ENCODE results near the gene TMPRSS3. TPM values are rescaled to one million over a fixed set of nuclear protein-coding genes. Genes with fewer than 3 reads are reported as not detected.

TMPRSS3 gene
- total RNA-seq (ENCODE audit: low replicate concordance) = not detected in 2 replicates

GRCh38 chr21:42395905-42396651 is at the start of gene TMPRSS3:
Gene TMPRSS3, minus strand, starts transcription at chr21:42396052. Its CDS starts 635 bp downstream, at chr21:42395417.
- H3K4me2 ChIP-seq = no peak within 1 kb of the TSS
- H3K27me3 Mint-ChIP-seq (ENCODE audit: insufficient read depth, low read depth) = peaks cover 9% of the 10 kb centered on the region
- H3K79me2 ChIP-seq (ENCODE audit: low read depth) = no peaks in the 10 kb centered on the region
- TF ChIP-seq EZH2phosphoT487 (IDR thresholded peaks at IDR 0.05) = no peak
- no peak for TF ChIP-seq EZH2 (IDR thresholded peaks at IDR 0.05)
- no peak for TF ChIP-seq CTCF (IDR thresholded peaks at IDR 0.05)
- no peak for DNase-seq (ENCODE audit: low spot score)
- H3K9me3 ChIP-seq (ENCODE audit: low read depth) = no peaks in the 10 kb centered on the region
- no peaks in the 10 kb centered on the region for H3K36me3 Mint-ChIP-seq
- no peaks in the 10 kb centered on the region for H3F3A ChIP-seq (ENCODE audit: low read depth)
- no peaks in the 10 kb centered on the region for H3K9me3 Mint-ChIP-seq
- no peak within 1 kb of the TSS for H3K27ac Mint-ChIP-seq
- H3K9ac ChIP-seq = no peak within 1 kb of the TSS
- H3K4me1 ChIP-seq = peaks cover 5% of the 10 kb centered on the region
- H3K36me3 ChIP-seq = no peaks in the 10 kb centered on the region
- peaks cover 22% of the 10 kb centered on the region for H3K4me1 Mint-ChIP-seq
- H2AFZ ChIP-seq (replicated peaks) = no peak within 1 kb of the TSS
- no peaks in the 10 kb centered on the region for H4K20me1 ChIP-seq (ENCODE audit: low read depth)
- H3K27me3 ChIP-seq = no peaks in the 10 kb centered on the region
- no peak within 1 kb of the TSS for H3K4me3 ChIP-seq
- no peak within 1 kb of the TSS for H3K4me3 Mint-ChIP-seq
- H3K27ac ChIP-seq = no peak within 1 kb of the TSS

- Histone ChIP-seq H2AFZ (replicated peaks) (no peak overlapping the region), H3F3A (ENCODE audit: low read depth) (peaks cover 3% of the 10 kb centered on the region), H3K9ac (no peak overlapping the region), H3K4me2 (no peak overlapping the region), H4K20me1 (ENCODE audit: low read depth) (no peaks in the 10 kb centered on the region), H3K4me3 (no peak overlapping the region), H3K9me3 (ENCODE audit: low read depth) (no peaks in the 10 kb centered on the region), H3K79me2 (ENCODE audit: low read depth) (no peaks in the 10 kb centered on the region), H3K4me1 (no peaks in the 10 kb centered on the region), H3K36me3 (no peaks in the 10 kb centered on the region), H3K27me3 (no peaks in the 10 kb centered on the region), H3K27ac (no peak overlapping the region)
- Mint-ChIP-seq H3K9me3 (no peaks in the 10 kb centered on the region), H3K4me3 (no peak overlapping the region), H3K27me3 (ENCODE audit: insufficient read depth, low read depth) (peaks cover 12% of the 10 kb centered on the region), H3K4me1 (peaks cover 6% of the 10 kb centered on the region), H3K27ac (no peak overlapping the region), H3K36me3 (no peaks in the 10 kb centered on the region)
- TF ChIP-seq CTCF (IDR thresholded peaks at IDR 0.05) = no peak
- no peak for DNase-seq (ENCODE audit: low spot score)
These were observed 49.5 kb upstream of the TMPRSS3 start for GRCh38 chr21:42445311-42445710.

GRCh38 chr21:42444745-42445059 is 48.9 kb upstream of the TMPRSS3 start:
- H2AFZ ChIP-seq (replicated peaks) = no peak overlapping the region
- H3F3A ChIP-seq (ENCODE audit: low read depth) = peaks cover 3% of the 10 kb centered on the region
- no peaks in the 10 kb centered on the region for H3K27me3 ChIP-seq
- H3K4me2 ChIP-seq = no peak overlapping the region
- Mint-ChIP-seq H3K9me3 (no peaks in the 10 kb centered on the region), H3K4me3 (no peak overlapping the region), H3K27me3 (ENCODE audit: insufficient read depth, low read depth) (peaks cover 15% of the 10 kb centered on the region), H3K4me1 (peaks cover under 1% of the 10 kb centered on the region), H3K36me3 (no peaks in the 10 kb centered on the region), H3K27ac (peak overlapping the region; percentile 33)
- H3K9ac ChIP-seq = no peak overlapping the region
- DNase-seq (ENCODE audit: low spot score) = no peak
- no peaks in the 10 kb centered on the region for H3K36me3 ChIP-seq
- TF ChIP-seq EZH2 (IDR thresholded peaks at IDR 0.05) (no peak), CTCF (IDR thresholded peaks at IDR 0.05) (no peak), EZH2phosphoT487 (IDR thresholded peaks at IDR 0.05) (no peak)
- no peaks in the 10 kb centered on the region for H3K9me3 ChIP-seq (ENCODE audit: low read depth)
- H3K4me3 ChIP-seq = no peak overlapping the region
- H3K27ac ChIP-seq = no peak overlapping the region
- H3K79me2 ChIP-seq (ENCODE audit: low read depth) = no peaks in the 10 kb centered on the region
- H3K4me1 ChIP-seq = no peaks in the 10 kb centered on the region
- H4K20me1 ChIP-seq (ENCODE audit: low read depth) = no peaks in the 10 kb centered on the region

All from neural progenitor cell (in vitro differentiated cells).